ENCODE results near the gene EFHC1. TPM values are rescaled to one million over a fixed set of nuclear protein-coding genes. Genes with fewer than 3 reads are reported as not detected.

Gene EFHC1
- total and polyA plus RNA-seq, 2 of the 13 experiments (the other 11 are each of a cell fraction or from before 2014, with no cell fraction given): 23.4 to 29.5 TPM

DNA sequence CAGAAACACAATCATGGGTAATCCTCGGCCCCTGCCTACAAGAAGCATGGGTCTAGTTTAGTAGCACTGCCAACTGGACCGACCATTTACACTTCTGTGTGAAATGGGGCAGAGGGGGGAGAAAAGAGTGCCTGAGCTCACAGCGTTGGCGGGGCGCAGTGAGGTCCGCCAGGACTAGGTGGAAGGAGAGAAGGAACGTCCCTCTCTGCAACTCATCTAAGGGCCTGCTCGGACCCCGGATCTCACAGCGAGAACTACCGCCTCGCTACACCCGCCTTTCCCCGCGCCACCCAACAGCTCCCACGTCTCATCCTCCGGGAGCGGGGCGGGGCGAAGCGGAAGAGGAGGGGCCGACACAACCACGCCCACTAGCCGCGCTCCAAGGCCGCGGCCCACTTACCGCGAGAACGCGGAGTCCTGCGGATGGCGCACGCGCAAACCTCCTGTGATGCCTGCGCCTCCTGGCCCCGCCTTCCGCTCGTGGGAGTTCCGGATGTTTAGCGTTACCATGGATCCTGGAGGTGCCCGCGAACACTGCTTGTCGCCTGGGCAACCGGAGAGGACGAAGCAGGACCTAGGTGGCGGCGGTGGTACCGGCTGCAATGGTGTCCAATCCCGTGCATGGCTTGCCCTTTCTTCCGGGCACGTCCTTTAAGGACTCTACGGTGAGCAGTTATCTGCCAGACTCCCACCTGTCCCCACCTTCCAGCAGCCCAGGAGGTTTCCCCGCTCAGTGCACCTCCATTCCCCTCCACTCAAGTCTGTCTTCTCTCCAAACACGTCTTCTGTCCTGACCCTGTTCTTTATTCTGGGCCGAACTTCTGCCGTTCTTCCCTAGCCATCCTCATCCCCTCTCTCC is at the start of gene EFHC1 (continued):
- peak; percentile 74; the same call in 1 of the 2 replicates for TF ChIP-seq ZNF337 (CRISPR knock-in tag; IDR thresholded peaks at IDR 0.05; ENCODE audit: borderline replicate concordance, low read depth)
- no peak for TF ChIP-seq ZBTB21 (CRISPR knock-in tag; IDR thresholded peaks at IDR 0.05)
- no peak for TF ChIP-seq RFX5 (IDR thresholded peaks at IDR 0.05; ENCODE audit: low read depth, low read length)
- no peak for TF ChIP-seq LBX2 (CRISPR knock-in tag; IDR thresholded peaks at IDR 0.05; ENCODE audit: borderline replicate concordance)
- no peak for TF ChIP-seq SETDB1 (CRISPR knock-in tag; IDR thresholded peaks at IDR 0.05; ENCODE audit: borderline replicate concordance)
- TF ChIP-seq, protein P1, sequence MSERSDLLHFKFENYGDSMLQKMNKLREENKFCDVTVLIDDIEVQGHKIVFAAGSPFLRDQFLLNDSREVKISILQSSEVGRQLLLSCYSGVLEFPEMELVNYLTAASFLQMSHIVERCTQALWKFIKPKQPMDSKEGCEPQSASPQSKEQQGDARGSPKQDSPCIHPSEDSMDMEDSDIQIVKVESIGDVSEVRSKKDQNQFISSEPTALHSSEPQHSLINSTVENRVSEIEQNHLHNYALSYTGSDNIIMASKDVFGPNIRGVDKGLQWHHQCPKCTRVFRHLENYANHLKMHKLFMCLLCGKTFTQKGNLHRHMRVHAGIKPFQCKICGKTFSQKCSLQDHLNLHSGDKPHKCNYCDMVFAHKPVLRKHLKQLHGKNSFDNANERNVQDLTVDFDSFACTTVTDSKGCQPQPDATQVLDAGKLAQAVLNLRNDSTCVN (CRISPR knock-in tag; IDR thresholded peaks at IDR 0.05; ENCODE audit: borderline replicate concordance): peak; percentile 79; the same call in 1 of the 2 replicates
- peak; percentile 57 for TF ChIP-seq DPF2 (CRISPR knock-in tag; IDR thresholded peaks at IDR 0.05; ENCODE audit: borderline replicate concordance, low read depth)
- TF ChIP-seq ZNF17 (CRISPR knock-in tag; IDR thresholded peaks at IDR 0.05): no peak
- TF ChIP-seq, protein P2, sequence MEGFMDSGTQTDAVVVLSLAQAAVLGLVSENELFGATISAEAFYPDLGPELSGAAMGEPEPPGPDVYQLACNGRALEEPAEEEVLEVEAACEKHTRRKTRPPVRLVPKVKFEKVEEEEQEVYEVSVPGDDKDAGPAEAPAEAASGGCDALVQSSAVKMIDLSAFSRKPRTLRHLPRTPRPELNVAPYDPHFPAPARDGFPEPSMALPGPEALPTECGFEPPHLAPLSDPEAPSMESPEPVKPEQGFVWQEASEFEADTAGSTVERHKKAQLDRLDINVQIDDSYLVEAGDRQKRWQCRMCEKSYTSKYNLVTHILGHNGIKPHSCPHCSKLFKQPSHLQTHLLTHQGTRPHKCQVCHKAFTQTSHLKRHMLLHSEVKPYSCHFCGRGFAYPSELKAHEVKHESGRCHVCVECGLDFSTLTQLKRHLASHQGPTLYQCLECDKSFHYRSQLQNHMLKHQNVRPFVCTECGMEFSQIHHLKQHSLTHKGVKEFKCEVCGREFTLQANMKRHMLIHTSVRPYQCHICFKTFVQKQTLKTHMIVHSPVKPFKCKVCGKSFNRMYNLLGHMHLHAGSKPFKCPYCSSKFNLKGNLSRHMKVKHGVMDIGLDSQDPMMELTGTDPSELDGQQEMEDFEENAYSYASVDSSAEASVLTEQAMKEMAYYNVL (CRISPR knock-in tag; IDR thresholded peaks at IDR 0.05; ENCODE audit: borderline replicate concordance): 0 out of 2 replicates have a peak, but pooled peaks have one; percentile 69
- 0 out of 2 replicates have a peak, but pooled peaks have one; percentile 27 for TF ChIP-seq SMAD3 (CRISPR knock-in tag; IDR thresholded peaks at IDR 0.05)
- 0 out of 2 replicates have a peak, but pooled peaks have one; percentile 73 for TF ChIP-seq ZNF720 (CRISPR knock-in tag; IDR thresholded peaks at IDR 0.05)
- TF ChIP-seq, protein P3, sequence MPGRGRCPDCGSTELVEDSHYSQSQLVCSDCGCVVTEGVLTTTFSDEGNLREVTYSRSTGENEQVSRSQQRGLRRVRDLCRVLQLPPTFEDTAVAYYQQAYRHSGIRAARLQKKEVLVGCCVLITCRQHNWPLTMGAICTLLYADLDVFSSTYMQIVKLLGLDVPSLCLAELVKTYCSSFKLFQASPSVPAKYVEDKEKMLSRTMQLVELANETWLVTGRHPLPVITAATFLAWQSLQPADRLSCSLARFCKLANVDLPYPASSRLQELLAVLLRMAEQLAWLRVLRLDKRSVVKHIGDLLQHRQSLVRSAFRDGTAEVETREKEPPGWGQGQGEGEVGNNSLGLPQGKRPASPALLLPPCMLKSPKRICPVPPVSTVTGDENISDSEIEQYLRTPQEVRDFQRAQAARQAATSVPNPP (CRISPR knock-in tag; IDR thresholded peaks at IDR 0.05): no peak
- peak; percentile 93 for TF ChIP-seq ZNF343 (CRISPR knock-in tag; IDR thresholded peaks at IDR 0.05)
- peak; percentile 80 for TF ChIP-seq MAZ (IDR thresholded peaks at IDR 0.05; ENCODE audit: borderline replicate concordance, low read depth, low read length)
- TF ChIP-seq MAZ (CRISPR knock-in tag; IDR thresholded peaks at IDR 0.05; ENCODE audit: low read depth): peak; percentile 54
- 0 out of 2 replicates have a peak, but pooled peaks have one; percentile 66 for TF ChIP-seq ZNF670 (CRISPR knock-in tag; IDR thresholded peaks at IDR 0.05; ENCODE audit: borderline replicate concordance)
- TF ChIP-seq, protein P4, sequence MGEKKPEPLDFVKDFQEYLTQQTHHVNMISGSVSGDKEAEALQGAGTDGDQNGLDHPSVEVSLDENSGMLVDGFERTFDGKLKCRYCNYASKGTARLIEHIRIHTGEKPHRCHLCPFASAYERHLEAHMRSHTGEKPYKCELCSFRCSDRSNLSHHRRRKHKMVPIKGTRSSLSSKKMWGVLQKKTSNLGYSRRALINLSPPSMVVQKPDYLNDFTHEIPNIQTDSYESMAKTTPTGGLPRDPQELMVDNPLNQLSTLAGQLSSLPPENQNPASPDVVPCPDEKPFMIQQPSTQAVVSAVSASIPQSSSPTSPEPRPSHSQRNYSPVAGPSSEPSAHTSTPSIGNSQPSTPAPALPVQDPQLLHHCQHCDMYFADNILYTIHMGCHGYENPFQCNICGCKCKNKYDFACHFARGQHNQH (CRISPR knock-in tag; IDR thresholded peaks at IDR 0.05): peak; percentile 79; the same call in 1 of the 2 replicates
